ENCODE results near the gene ATG4A.

DNA sequence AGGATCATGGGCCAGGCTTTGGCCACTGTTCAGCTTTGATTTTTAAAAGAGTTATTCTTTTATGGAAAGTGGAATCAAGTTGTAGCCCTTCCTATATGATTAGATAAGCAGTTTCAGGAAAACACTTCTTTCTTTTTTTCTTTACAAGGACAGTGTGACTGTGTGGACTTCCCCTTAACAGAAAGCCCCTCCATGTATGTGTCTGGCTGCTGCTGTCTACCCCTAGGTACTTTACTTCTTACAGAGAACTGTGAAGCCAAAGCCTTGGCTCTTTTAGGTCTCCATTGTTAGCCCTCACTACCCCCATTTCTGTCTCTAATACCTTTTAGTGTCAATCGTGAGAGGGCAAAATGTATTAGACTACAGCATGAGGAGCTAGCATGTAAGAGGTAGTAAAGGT lies 27.6 kb upstream of the ATG4A start:
- TF ChIP-seq, protein P1, sequence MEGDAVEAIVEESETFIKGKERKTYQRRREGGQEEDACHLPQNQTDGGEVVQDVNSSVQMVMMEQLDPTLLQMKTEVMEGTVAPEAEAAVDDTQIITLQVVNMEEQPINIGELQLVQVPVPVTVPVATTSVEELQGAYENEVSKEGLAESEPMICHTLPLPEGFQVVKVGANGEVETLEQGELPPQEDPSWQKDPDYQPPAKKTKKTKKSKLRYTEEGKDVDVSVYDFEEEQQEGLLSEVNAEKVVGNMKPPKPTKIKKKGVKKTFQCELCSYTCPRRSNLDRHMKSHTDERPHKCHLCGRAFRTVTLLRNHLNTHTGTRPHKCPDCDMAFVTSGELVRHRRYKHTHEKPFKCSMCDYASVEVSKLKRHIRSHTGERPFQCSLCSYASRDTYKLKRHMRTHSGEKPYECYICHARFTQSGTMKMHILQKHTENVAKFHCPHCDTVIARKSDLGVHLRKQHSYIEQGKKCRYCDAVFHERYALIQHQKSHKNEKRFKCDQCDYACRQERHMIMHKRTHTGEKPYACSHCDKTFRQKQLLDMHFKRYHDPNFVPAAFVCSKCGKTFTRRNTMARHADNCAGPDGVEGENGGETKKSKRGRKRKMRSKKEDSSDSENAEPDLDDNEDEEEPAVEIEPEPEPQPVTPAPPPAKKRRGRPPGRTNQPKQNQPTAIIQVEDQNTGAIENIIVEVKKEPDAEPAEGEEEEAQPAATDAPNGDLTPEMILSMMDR (IDR thresholded peaks at IDR 0.05), result no peak
- no peak for TF ChIP-seq POLR2A (IDR thresholded peaks at IDR 0.05)

All from esophagus squamous epithelium (tissue), 4 donors.